ENCODE measurements around the gene BEX4.

DNA sequence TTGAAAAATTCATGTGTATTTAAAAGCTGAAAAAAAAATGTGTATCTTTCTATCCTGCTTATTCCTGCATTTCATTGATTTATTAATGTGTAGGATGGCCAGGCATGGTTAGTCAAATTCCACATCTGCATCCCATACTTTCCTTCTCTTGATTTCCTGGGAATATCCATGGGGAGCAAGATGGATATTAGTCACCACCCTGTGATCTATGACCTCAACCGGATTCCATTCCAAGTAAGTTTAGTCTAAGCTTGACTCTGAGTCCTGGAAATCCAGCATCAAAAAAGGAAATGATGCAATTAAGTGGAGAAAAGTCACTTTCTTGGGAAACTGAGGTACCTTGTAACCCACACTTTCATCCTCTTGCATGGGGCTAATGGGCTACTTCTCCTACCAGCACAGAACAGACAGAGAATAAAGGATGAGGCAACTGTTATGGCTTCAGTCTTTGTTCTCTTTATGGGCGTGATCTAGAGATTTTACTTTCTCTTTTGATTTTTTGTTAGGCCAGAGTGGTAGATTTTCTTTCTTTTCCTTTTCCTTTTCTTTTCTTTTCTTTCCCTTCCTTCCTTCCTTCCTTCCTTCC, 17.1 kb upstream of the BEX4 start:
- TF ChIP-seq GABPA (IDR thresholded peaks at IDR 0.05; ENCODE audit: borderline replicate concordance, insufficient read depth, low read length) = no peak
- no peak for TF ChIP-seq POLR2A (IDR thresholded peaks at IDR 0.05; ENCODE audit: control extremely low read depth in 1 of 2, low read depth in 2 of 2, low read length in 2 of 2)
- TF ChIP-seq RFX5 (IDR thresholded peaks at IDR 0.05; ENCODE audit: borderline replicate concordance, low read depth, low read length) = no peak
- no peak for TF ChIP-seq HDAC6 (IDR thresholded peaks at IDR 0.05; ENCODE audit: low read depth, low read length)
- TF ChIP-seq, protein P1, sequence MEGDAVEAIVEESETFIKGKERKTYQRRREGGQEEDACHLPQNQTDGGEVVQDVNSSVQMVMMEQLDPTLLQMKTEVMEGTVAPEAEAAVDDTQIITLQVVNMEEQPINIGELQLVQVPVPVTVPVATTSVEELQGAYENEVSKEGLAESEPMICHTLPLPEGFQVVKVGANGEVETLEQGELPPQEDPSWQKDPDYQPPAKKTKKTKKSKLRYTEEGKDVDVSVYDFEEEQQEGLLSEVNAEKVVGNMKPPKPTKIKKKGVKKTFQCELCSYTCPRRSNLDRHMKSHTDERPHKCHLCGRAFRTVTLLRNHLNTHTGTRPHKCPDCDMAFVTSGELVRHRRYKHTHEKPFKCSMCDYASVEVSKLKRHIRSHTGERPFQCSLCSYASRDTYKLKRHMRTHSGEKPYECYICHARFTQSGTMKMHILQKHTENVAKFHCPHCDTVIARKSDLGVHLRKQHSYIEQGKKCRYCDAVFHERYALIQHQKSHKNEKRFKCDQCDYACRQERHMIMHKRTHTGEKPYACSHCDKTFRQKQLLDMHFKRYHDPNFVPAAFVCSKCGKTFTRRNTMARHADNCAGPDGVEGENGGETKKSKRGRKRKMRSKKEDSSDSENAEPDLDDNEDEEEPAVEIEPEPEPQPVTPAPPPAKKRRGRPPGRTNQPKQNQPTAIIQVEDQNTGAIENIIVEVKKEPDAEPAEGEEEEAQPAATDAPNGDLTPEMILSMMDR (IDR thresholded peaks at IDR 0.05; ENCODE audit: control extremely low read depth in 1 of 3, insufficient read depth in 1 of 3, low read depth in 1 of 3, low read length in 3 of 3) = no peak
- TF ChIP-seq EGR1 (IDR thresholded peaks at IDR 0.05; ENCODE audit: borderline replicate concordance, low read depth, low read length) = no peak
- TF ChIP-seq ATF3 (IDR thresholded peaks at IDR 0.05; ENCODE audit: insufficient read depth, low read depth, low read length) = no peak
- TF ChIP-seq EP300 (IDR thresholded peaks at IDR 0.05; ENCODE audit: borderline replicate concordance in 1 of 2, low read depth in 2 of 2, low read length in 2 of 2) = no peak
- no peak for TF ChIP-seq SP1 (IDR thresholded peaks at IDR 0.05; ENCODE audit: low read depth, low read length)

All from H1 (cell line).